OCI-LY7 (cell line): ENCODE data around the gene VPREB3. TPM values are rescaled to one million over a fixed set of nuclear protein-coding genes. Genes with fewer than 3 reads are reported as not detected.

Experiments used
- BruUV-seq: library from RNA; stranded (reverse); fragments of 400-500 nt; replicated peaks from 2 replicates; lab custom pipeline; 2021; lab: Mats Ljungman, UMichigan
- CTCF ChIA-PET: fragments of 300-600 bp; sonication (Branson Sonifier 250); formaldehyde crosslinking; loops from one replicate; lab custom pipeline; 2022; ENCODE audit warnings: antibody characterized with exemption; ENCODE audit not compliant: unreplicated experiment; lab: Charles Lee
- POLR2A ChIA-PET: fragments of 300-600 bp; sonication (Branson Sonifier 250); formaldehyde crosslinking; loops from one replicate; lab custom pipeline; 2022; ENCODE audit warnings: antibody characterized with exemption; lab: Charles Lee
- DNase-seq: peaks from one replicate; pipeline ENCODE4 v3.0.0-alpha.2; 2015; ENCODE audit warnings: low spot score
- H2AFZ ChIP-seq: fragments of 200-600 bp; sonication (generic), shearing (Covaris generic); 2 replicates; pipeline ENCODE4 v1.6.1; 2014; ENCODE audit warnings: mild to moderate bottlenecking, antibody characterized with exemption, low read length, moderate library complexity
- H3K27ac ChIP-seq: fragments of 200-600 bp; sonication (generic); 2 replicates; pipeline ENCODE4 v1.5.1; 2014; ENCODE audit warnings: mixed run types, low read depth, mild to moderate bottlenecking, moderate library complexity, low read length, inconsistent platforms; ENCODE audit not compliant: poor library complexity, severe bottlenecking
- H3K36me3 ChIP-seq: fragments of 200-600 bp; sonication (generic); 2 replicates; pipeline ENCODE4 v1.6.1; 2014; ENCODE audit warnings: mild to moderate bottlenecking, antibody characterized with exemption, low read length, moderate library complexity, mixed read lengths; ENCODE audit not compliant: insufficient read depth
- H3K4me1 ChIP-seq: fragments of 200-600 bp; sonication (generic); 2 replicates; pipeline ENCODE4 v1.5.1; 2014; ENCODE audit warnings: mild to moderate bottlenecking, low read length; ENCODE audit not compliant: insufficient read depth, poor library complexity, severe bottlenecking
- H3K4me2 ChIP-seq: fragments of 200-600 bp; sonication (generic); 2 replicates; pipeline ENCODE4 v1.6.1; 2014; ENCODE audit warnings: mild to moderate bottlenecking, low read length
- H3K4me3 ChIP-seq: fragments of 200-600 bp; sonication (generic); 2 replicates; pipeline ENCODE4 v1.5.1; 2014; ENCODE audit warnings: mild to moderate bottlenecking, low read depth, low read length; ENCODE audit not compliant: poor library complexity, severe bottlenecking
- H3K79me2 ChIP-seq: fragments of 200-600 bp; sonication (generic); 2 replicates; pipeline ENCODE4 v1.6.1; 2016; ENCODE audit warnings: low read depth, mild to moderate bottlenecking, low read length, moderate library complexity, mixed read lengths; ENCODE audit not compliant: insufficient read depth
- H3K9me2 ChIP-seq: fragments of 200-600 bp; sonication (generic); 2 replicates; pipeline ENCODE4 v1.6.1; 2016; ENCODE audit warnings: mild to moderate bottlenecking, low read length, mixed read lengths; ENCODE audit not compliant: insufficient read depth
- H3K9me3 ChIP-seq: fragments of 200-600 bp; sonication (generic); 2 replicates; pipeline ENCODE4 v1.6.1; 2014; ENCODE audit warnings: mild to moderate bottlenecking, mixed run types, low read length, mixed read lengths
- H4K20me1 ChIP-seq: fragments of 200-600 bp; sonication (generic); 2 replicates; pipeline ENCODE4 v1.6.1; 2014; ENCODE audit warnings: mild to moderate bottlenecking, antibody characterized with exemption, low read length, moderate library complexity, mixed read lengths; ENCODE audit not compliant: insufficient read depth
- EZH2phosphoT487 ChIP-seq: fragments of 200-600 bp; sonication (generic); IDR thresholded peaks from 2 replicates; pipeline ENCODE4 v1.6.1; 2018; ENCODE audit warnings: low read depth, borderline replicate concordance, mild to moderate bottlenecking, mixed run types, antibody characterized with exemption, low read length, moderate library complexity, mixed read lengths
- intact Hi-C: fragments of 100-400 bp; cut with micrococcal nuclease; formaldehyde crosslinking; loops from one replicate; pipeline ENCODE4 v1.10.0; 2022; ENCODE audit not compliant: unreplicated experiment
- total RNA-seq, 2 experiments: library from RNA; depleted of rRNA in 1 of 2; stranded (reverse); fragments of >200 nt in 1 of 2; shearing (Covaris generic) in 1 of 2; gene quantifications; 2 replicates each; pipeline ENCODE4 v1.2.3, GENCODE V29; 2014 to 2022
- TF ChIP-seq, protein P1 (sequence below): fragments of 200-600 bp; sonication (generic); conservative IDR thresholded peaks from 2 replicates; pipeline ENCODE4 v1.5.1; 2014; ENCODE audit warnings: mild to moderate bottlenecking, antibody characterized with exemption, low read length, moderate library complexity, mixed read lengths

VPREB3 gene
- total RNA-seq, 2 experiments from 2014 or later, result 241 to 312 TPM

DNA sequence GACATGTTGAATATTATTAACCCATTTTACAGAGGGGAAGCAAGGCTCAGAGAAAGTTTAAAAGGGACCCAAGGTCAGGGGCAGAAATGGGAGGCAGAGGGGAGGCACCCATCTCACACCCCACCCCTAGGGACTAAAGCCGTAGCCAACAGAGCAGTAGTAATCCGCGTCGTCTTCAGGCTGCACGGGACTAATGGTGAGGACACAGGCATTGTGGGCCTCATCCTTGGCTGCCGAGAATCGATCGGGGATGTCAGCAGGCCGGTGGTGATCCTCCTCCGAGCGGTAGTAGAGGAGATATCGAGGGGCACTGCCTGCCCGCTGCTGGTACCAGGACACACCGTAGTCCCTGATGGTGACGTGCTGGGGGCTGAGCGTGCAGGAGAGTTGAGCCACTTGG is 1.5 kb downstream of the VPREB3 start:
- TSS peak; percentile 87 for BruUV-seq
- Histone ChIP-seq H3K27ac (peak overlapping the region; percentile 95), H3K79me2 (peaks cover 11% of the 10 kb centered on the region; the same call in 1 of the 2 replicates), H2AFZ (no peak overlapping the region), H3K4me1 (peaks cover 58% of the 10 kb centered on the region), H3K4me3 (peak overlapping the region; percentile 78), H3K4me2 (peak overlapping the region; percentile 93), H3K9me2 (no peaks in the 10 kb centered on the region), H3K9me3 (no peaks in the 10 kb centered on the region), H4K20me1 (no peaks in the 10 kb centered on the region), H3K36me3 (no peaks in the 10 kb centered on the region; the same call in 1 of the 2 replicates)
- no peak for TF ChIP-seq EZH2phosphoT487
- TF ChIP-seq, protein P1, sequence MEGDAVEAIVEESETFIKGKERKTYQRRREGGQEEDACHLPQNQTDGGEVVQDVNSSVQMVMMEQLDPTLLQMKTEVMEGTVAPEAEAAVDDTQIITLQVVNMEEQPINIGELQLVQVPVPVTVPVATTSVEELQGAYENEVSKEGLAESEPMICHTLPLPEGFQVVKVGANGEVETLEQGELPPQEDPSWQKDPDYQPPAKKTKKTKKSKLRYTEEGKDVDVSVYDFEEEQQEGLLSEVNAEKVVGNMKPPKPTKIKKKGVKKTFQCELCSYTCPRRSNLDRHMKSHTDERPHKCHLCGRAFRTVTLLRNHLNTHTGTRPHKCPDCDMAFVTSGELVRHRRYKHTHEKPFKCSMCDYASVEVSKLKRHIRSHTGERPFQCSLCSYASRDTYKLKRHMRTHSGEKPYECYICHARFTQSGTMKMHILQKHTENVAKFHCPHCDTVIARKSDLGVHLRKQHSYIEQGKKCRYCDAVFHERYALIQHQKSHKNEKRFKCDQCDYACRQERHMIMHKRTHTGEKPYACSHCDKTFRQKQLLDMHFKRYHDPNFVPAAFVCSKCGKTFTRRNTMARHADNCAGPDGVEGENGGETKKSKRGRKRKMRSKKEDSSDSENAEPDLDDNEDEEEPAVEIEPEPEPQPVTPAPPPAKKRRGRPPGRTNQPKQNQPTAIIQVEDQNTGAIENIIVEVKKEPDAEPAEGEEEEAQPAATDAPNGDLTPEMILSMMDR, result no peak
- intact Hi-C loops, result loop anchor here (1.0 to 10.0 kb wide), 4 partner anchors 14 to 818 kb away; no protein-coding TSS in a partner anchor
- CTCF ChIA-PET, result no interaction called here
- POLR2A ChIA-PET, result interaction anchor here (0.6 to 2.5 kb wide), 9 partner anchors 11 to 1009 kb away, joined by 3 to 8 read pairs (median 3); partner anchors contain the start of gene SLC2A11
- peak; percentile 82 for DNase-seq

DNA sequence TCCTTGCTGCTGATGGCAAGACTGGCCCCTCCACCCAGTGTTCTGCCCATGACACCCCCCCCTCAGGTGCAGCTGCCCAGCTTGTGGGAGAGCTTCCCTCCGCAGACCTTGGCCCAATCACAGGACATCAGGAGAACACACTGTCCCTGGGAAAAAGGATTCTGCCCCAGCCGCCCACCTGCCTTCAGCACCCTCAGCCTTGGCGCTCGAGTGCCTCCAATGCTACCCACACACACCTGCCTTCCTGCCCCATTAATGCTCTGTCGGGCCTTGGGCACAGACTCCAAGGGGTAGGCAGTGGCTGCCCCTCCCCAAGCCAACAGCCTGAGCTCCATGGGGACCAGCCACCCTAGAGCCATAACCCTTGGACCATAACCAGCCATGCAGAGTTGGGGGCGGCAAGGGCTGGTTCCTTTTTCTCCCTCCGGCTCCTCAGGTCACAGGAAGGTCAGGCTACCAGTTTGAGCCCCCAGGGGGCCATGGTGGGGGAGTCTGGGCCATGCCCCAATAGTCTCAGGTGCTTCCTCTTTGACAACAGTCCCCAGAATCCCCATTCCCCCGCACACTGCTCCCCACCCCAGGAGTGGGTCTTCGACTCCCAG is 2.0 kb downstream of the VPREB3 start:
- TF ChIP-seq EZH2phosphoT487, result no peak
- TF ChIP-seq, protein P1, result peak; percentile 27; the same call in 1 of the 2 replicates
- Histone ChIP-seq H3K4me1 (peaks cover 53% of the 10 kb centered on the region), H2AFZ (no peak overlapping the region), H3K9me2 (no peaks in the 10 kb centered on the region), H3K79me2 (peaks cover 11% of the 10 kb centered on the region; the same call in 1 of the 2 replicates), H4K20me1 (no peaks in the 10 kb centered on the region), H3K36me3 (no peaks in the 10 kb centered on the region; the same call in 1 of the 2 replicates), H3K9me3 (no peaks in the 10 kb centered on the region), H3K4me3 (peak overlapping the region; percentile 78), H3K4me2 (peak overlapping the region; percentile 93), H3K27ac (peak overlapping the region; percentile 95)
- peak; percentile 95 for DNase-seq
- intact Hi-C loops, result loop anchor here (1.0 to 10.0 kb wide), 4 partner anchors 14 to 817 kb away; no protein-coding TSS in a partner anchor
- ChIA-PET POLR2A (interaction anchor here (0.7 to 2.5 kb wide), 4 partner anchors 11 to 1008 kb away, joined by 3 to 8 read pairs (median 4); partner anchors contain the start of gene SLC2A11), CTCF (no interaction called here)
- BruUV-seq, result no TSS peak
